Measurements from ENCODE around the gene CNNM3. TPM values are rescaled to one million over a fixed set of nuclear protein-coding genes. Genes with fewer than 3 reads are reported as not detected.

The CNNM3 gene
- total RNA-seq, result 32.6 and 33.9 TPM in 2 replicates
- long read RNA-seq, partial matches to known transcripts, result 0 of 2 reads
- long read RNA-seq, other reads (novel, unspliced or antisense), result 2 of 2 reads

GRCh38 chr2:96816127-96816835, at the start of gene CNNM3:
TSS of gene CNNM3 (plus strand) at chr2:96816268. CDS start at chr2:96816278, 10 bp downstream.
- no peaks in the 10 kb centered on the region for H3K9me3 Mint-ChIP-seq
- no peaks in the 10 kb centered on the region for H3K27me3 Mint-ChIP-seq (ENCODE audit: low read depth)
- DNase-seq (ENCODE audit: low read depth, low spot score), result peak; percentile 97
- H3K4me1 Mint-ChIP-seq, result peaks cover 47% of the 10 kb centered on the region
- H3K4me3 Mint-ChIP-seq, result peak within 1 kb of the TSS; percentile 90
- H3K36me3 Mint-ChIP-seq (ENCODE audit: low read depth), result peaks cover 10% of the 10 kb centered on the region
- peak within 1 kb of the TSS; percentile 27 for H3K27ac Mint-ChIP-seq (ENCODE audit: unreplicated experiment)
- peak; percentile 70 for TF ChIP-seq CTCF (conservative IDR thresholded peaks at IDR 0.05)

- peak overlapping the region; percentile 15 for H3K4me3 Mint-ChIP-seq
- peaks cover 27% of the 10 kb centered on the region for H3K4me1 Mint-ChIP-seq
- H3K27ac Mint-ChIP-seq (ENCODE audit: unreplicated experiment), result no peak overlapping the region
- H3K27me3 Mint-ChIP-seq (ENCODE audit: low read depth), result no peaks in the 10 kb centered on the region
- H3K36me3 Mint-ChIP-seq (ENCODE audit: low read depth), result no peaks in the 10 kb centered on the region
- no peak for TF ChIP-seq CTCF (conservative IDR thresholded peaks at IDR 0.05)
- no peak for DNase-seq (ENCODE audit: low read depth, low spot score)
- no peaks in the 10 kb centered on the region for H3K9me3 Mint-ChIP-seq
Observed at GRCh38 chr2:96767135-96767871, 48.8 kb upstream of the CNNM3 start.

GRCh38 chr2:96768083-96768561, 47.9 kb upstream of the CNNM3 start:
- Mint-ChIP-seq H3K4me3 (no peak overlapping the region), H3K36me3 (ENCODE audit: low read depth) (no peaks in the 10 kb centered on the region), H3K27ac (ENCODE audit: unreplicated experiment) (no peak overlapping the region), H3K27me3 (ENCODE audit: low read depth) (no peaks in the 10 kb centered on the region), H3K9me3 (no peaks in the 10 kb centered on the region), H3K4me1 (peaks cover 19% of the 10 kb centered on the region)
- DNase-seq (ENCODE audit: low read depth, low spot score), result no peak
- TF ChIP-seq CTCF (conservative IDR thresholded peaks at IDR 0.05), result no peak

- H3K27me3 Mint-ChIP-seq (ENCODE audit: low read depth), result no peaks in the 10 kb centered on the region
- H3K36me3 Mint-ChIP-seq (ENCODE audit: low read depth), result no peaks in the 10 kb centered on the region
- no peaks in the 10 kb centered on the region for H3K9me3 Mint-ChIP-seq
- peaks cover 5% of the 10 kb centered on the region for H3K4me1 Mint-ChIP-seq
- DNase-seq (ENCODE audit: low read depth, low spot score), result no peak
- no peak for TF ChIP-seq CTCF (conservative IDR thresholded peaks at IDR 0.05)
- H3K4me3 Mint-ChIP-seq, result no peak overlapping the region
- H3K27ac Mint-ChIP-seq (ENCODE audit: unreplicated experiment), result no peak overlapping the region
Observed at GRCh38 chr2:96769814-96770213, 46.3 kb upstream of the CNNM3 start.

DNA sequence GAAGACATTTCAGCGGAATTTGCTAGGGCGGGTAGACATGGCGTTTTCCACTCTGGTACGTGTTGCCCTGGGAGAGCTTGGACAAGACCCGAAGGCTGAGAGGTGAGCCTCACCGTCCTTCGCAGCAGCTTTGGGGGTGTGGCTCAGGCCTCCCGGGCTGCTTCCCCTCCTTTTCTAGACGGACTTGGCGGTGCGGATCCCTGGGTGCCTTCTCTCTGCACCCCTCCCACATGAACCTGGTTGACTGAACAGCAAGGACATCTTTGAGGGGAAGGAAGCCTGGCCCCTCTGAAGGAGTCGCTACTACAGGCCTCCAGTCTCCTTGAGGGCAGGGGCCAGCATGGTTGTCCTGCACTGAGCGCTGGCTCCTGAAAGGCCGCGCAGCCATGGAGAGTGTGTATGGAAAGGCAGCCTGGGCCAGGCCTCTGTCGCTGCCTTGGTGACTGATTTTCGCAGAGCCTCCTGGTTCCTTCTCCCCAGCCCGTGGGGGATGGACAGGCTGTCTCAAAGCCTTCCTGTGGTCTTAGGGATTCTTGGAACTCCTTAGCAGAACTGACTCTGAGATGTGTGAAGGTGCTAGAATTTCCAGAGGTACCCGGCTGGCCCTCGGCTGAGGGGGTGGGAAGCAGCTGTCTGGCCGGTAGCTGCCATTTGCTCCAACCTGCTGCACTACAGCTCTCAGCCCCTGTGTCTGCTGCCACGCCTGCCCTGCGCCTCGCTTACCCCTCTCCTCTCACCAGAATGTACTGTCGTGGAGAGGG, 45.4 kb upstream of the CNNM3 start:
- H3K4me3 Mint-ChIP-seq, result no peak overlapping the region
- no peak for DNase-seq (ENCODE audit: low read depth, low spot score)
- H3K27ac Mint-ChIP-seq (ENCODE audit: unreplicated experiment), result no peak overlapping the region
- no peaks in the 10 kb centered on the region for H3K9me3 Mint-ChIP-seq
- no peaks in the 10 kb centered on the region for H3K27me3 Mint-ChIP-seq (ENCODE audit: low read depth)
- H3K36me3 Mint-ChIP-seq (ENCODE audit: low read depth), result no peaks in the 10 kb centered on the region
- no peak for TF ChIP-seq CTCF (conservative IDR thresholded peaks at IDR 0.05)
- H3K4me1 Mint-ChIP-seq, result peaks cover 5% of the 10 kb centered on the region

All from neural crest cell (in vitro differentiated cells).